Measurements from ENCODE around the gene CPN1.

DNA sequence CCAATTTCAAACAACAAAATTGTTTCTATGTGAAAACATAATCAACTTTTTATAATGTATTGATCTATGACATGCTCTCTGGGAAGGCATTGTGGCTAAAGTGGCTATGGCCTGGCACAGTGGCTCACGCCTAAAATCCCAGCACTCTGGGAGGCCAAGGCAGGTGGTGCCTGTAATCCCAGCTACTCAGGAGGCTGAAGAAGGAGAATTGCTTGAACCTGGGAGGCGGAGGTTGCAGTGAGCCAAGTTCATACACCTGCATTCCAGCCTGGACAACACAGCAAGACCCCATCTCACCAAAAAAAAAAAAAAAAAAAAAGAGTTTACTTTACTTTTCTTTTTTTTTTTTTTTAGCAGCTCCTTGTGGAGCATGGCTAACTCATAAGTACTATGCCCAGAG is 38.9 kb upstream of the CPN1 start:
- no peak for TF ChIP-seq POLR2AphosphoS5 (IDR thresholded peaks at IDR 0.05)
- TF ChIP-seq, protein P1, sequence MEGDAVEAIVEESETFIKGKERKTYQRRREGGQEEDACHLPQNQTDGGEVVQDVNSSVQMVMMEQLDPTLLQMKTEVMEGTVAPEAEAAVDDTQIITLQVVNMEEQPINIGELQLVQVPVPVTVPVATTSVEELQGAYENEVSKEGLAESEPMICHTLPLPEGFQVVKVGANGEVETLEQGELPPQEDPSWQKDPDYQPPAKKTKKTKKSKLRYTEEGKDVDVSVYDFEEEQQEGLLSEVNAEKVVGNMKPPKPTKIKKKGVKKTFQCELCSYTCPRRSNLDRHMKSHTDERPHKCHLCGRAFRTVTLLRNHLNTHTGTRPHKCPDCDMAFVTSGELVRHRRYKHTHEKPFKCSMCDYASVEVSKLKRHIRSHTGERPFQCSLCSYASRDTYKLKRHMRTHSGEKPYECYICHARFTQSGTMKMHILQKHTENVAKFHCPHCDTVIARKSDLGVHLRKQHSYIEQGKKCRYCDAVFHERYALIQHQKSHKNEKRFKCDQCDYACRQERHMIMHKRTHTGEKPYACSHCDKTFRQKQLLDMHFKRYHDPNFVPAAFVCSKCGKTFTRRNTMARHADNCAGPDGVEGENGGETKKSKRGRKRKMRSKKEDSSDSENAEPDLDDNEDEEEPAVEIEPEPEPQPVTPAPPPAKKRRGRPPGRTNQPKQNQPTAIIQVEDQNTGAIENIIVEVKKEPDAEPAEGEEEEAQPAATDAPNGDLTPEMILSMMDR (IDR thresholded peaks at IDR 0.05) = no peak
